ELF-1 (cell line): ENCODE results near the gene DCAF6.

Experiments used
- DNase-seq: peaks from one replicate; pipeline ENCODE4 v3.0.0-alpha.2; 2016; ENCODE audit warnings: low read depth, low spot score

DCAF6 gene

GRCh38 chr1:168101336-168101735 is 164.9 kb downstream of the DCAF6 start:
- no peak for DNase-seq

- no peak for DNase-seq
These were observed 166.0 kb downstream of the DCAF6 start for GRCh38 chr1:168102487-168102886.

GRCh38 chr1:168104535-168104934 is 168.1 kb downstream of the DCAF6 start:
- no peak for DNase-seq

- DNase-seq: no peak
These were observed 169.4 kb downstream of the DCAF6 start for GRCh38 chr1:168105846-168106245.

- no peak for DNase-seq
These were observed 169.8 kb downstream of the DCAF6 start for GRCh38 chr1:168106274-168106673.

- DNase-seq: peak; percentile 88
These were observed 174.5 kb downstream of the DCAF6 start for GRCh38 chr1:168110896-168111545.

GRCh38 chr1:168112673-168113305 is 176.3 kb downstream of the DCAF6 start:
- peak; percentile 77 for DNase-seq

GRCh38 chr1:168114845-168115244 is 178.4 kb downstream of the DCAF6 start:
- no peak for DNase-seq

GRCh38 chr1:168116327-168116799 is 179.9 kb downstream of the DCAF6 start:
- no peak for DNase-seq

- DNase-seq: no peak
These were observed 183.3 kb downstream of the DCAF6 start for GRCh38 chr1:168119750-168120149.

GRCh38 chr1:168121401-168122011 is 185.0 kb downstream of the DCAF6 start:
- no peak for DNase-seq

GRCh38 chr1:168125051-168125450 is 188.6 kb downstream of the DCAF6 start:
- DNase-seq: no peak
